Fibroblast of upper back skin (primary cell): ENCODE measurements around the gene CDC42SE2.
"Not testable (repeated sequence)": the region's sequence is repeated elsewhere in the genome, so short reads cannot be mapped to it uniquely, and the experiment has no call there.

Experiments
- DNase-seq: peaks from one replicate; pipeline ENCODE4 v3.0.0-alpha.2; 2013

CDC42SE2 gene

GRCh38 chr5:131324303-131324702 lies 60.5 kb downstream of the CDC42SE2 start:
- DNase-seq: peak; percentile 26

- peak; percentile 61 for DNase-seq
Measured at GRCh38 chr5:131328536-131329285, 64.9 kb downstream of the CDC42SE2 start.

GRCh38 chr5:131329286-131329560 lies 65.4 kb downstream of the CDC42SE2 start:
- DNase-seq: no peak

GRCh38 chr5:131330031-131330430 lies 66.2 kb downstream of the CDC42SE2 start:
- no peak for DNase-seq

- DNase-seq: not testable (repeated sequence)
Measured at GRCh38 chr5:131335756-131336155, 71.9 kb downstream of the CDC42SE2 start.

- DNase-seq: not testable (repeated sequence)
Measured at GRCh38 chr5:131336801-131337200, 72.9 kb downstream of the CDC42SE2 start.

GRCh38 chr5:131337240-131338050 lies 73.6 kb downstream of the CDC42SE2 start:
- not testable (repeated sequence) for DNase-seq

GRCh38 chr5:131338051-131338453 lies 74.2 kb downstream of the CDC42SE2 start:
- no peak for DNase-seq

- DNase-seq: not testable (repeated sequence)
Measured at GRCh38 chr5:131344288-131344687, 80.4 kb downstream of the CDC42SE2 start.

GRCh38 chr5:131346204-131346603 lies 82.4 kb downstream of the CDC42SE2 start:
- not testable (repeated sequence) for DNase-seq

- DNase-seq: no peak
Measured at GRCh38 chr5:131353991-131354390, 90.1 kb downstream of the CDC42SE2 start.

GRCh38 chr5:131355971-131356528 lies 92.2 kb downstream of the CDC42SE2 start:
- DNase-seq: peak; percentile 24

- DNase-seq: no peak
Measured at GRCh38 chr5:131356619-131357018, 92.8 kb downstream of the CDC42SE2 start.

GRCh38 chr5:131357739-131358561 lies 94.1 kb downstream of the CDC42SE2 start:
- no peak for DNase-seq

- DNase-seq: no peak
Measured at GRCh38 chr5:131361677-131362315, 97.9 kb downstream of the CDC42SE2 start.

- no peak for DNase-seq
Measured at GRCh38 chr5:131363811-131364506, 100.1 kb downstream of the CDC42SE2 start.

GRCh38 chr5:131364507-131365050 lies 100.7 kb downstream of the CDC42SE2 start:
- DNase-seq: no peak

GRCh38 chr5:131366428-131366827 lies 102.6 kb downstream of the CDC42SE2 start:
- no peak for DNase-seq

- no peak for DNase-seq
Measured at GRCh38 chr5:131367219-131367860, 103.5 kb downstream of the CDC42SE2 start.

- no peak for DNase-seq
Measured at GRCh38 chr5:131368866-131369265, 105.0 kb downstream of the CDC42SE2 start.

GRCh38 chr5:131369558-131369957 lies 105.7 kb downstream of the CDC42SE2 start:
- DNase-seq: no peak
